Ishikawa (cell line): ENCODE data around the gene PYDC1.

Experiments used
- CEBPB ChIP-seq: IDR thresholded peaks from 2 replicates; pipeline ENCODE4 v1.6.1; 2012
- CREB1 ChIP-seq: IDR thresholded peaks from 2 replicates; pipeline ENCODE4 v1.6.1; 2012; ENCODE audit warnings: low read depth
- EGR1 ChIP-seq: IDR thresholded peaks from 2 replicates; pipeline ENCODE4 v1.6.1; 2012
- EP300 ChIP-seq: IDR thresholded peaks from 2 replicates; pipeline ENCODE4 v1.6.1; 2012; ENCODE audit warnings: borderline replicate concordance
- FOXM1 ChIP-seq: IDR thresholded peaks from 2 replicates; pipeline ENCODE4 v1.6.1; 2012; ENCODE audit warnings: low read depth, borderline replicate concordance
- MAX ChIP-seq: IDR thresholded peaks from 2 replicates; pipeline ENCODE4 v1.6.1; 2012
- NFIC ChIP-seq: IDR thresholded peaks from 2 replicates; pipeline ENCODE4 v1.6.1; 2012
- RAD21 ChIP-seq: IDR thresholded peaks from 2 replicates; pipeline ENCODE4 v1.6.1; 2012; ENCODE audit warnings: low read depth
- REST ChIP-seq: IDR thresholded peaks from 2 replicates; pipeline ENCODE4 v1.6.1; 2012; ENCODE audit warnings: low read depth, mild to moderate bottlenecking
- TAF1 ChIP-seq: IDR thresholded peaks from 2 replicates; pipeline ENCODE4 v1.6.1; 2012; ENCODE audit warnings: low read depth, mild to moderate bottlenecking
- TCF12 ChIP-seq: IDR thresholded peaks from 2 replicates; pipeline ENCODE4 v1.6.1; 2012; ENCODE audit warnings: low read depth
- TEAD4 ChIP-seq: IDR thresholded peaks from 2 replicates; pipeline ENCODE4 v1.6.1; 2012
- USF1 ChIP-seq: IDR thresholded peaks from 2 replicates; pipeline ENCODE4 v1.6.1; 2012
- YY1 ChIP-seq: IDR thresholded peaks from 2 replicates; pipeline ENCODE4 v1.6.1; 2012; ENCODE audit warnings: low read depth
- ZBTB7A ChIP-seq: IDR thresholded peaks from 2 replicates; pipeline ENCODE4 v1.6.1; 2012; ENCODE audit warnings: low read depth

The PYDC1 gene

GRCh38 chr16:31190061-31190460 is 26.9 kb downstream of the PYDC1 start:
- TF ChIP-seq TCF12 = no peak
- TF ChIP-seq REST = no peak
- no peak for TF ChIP-seq CREB1
- no peak for TF ChIP-seq MAX
- TF ChIP-seq EP300 = no peak

GRCh38 chr16:31189412-31189778 is 27.5 kb downstream of the PYDC1 start:
- TF ChIP-seq EP300 (no peak), ZBTB7A (no peak), MAX (no peak), FOXM1 (no peak), USF1 (no peak), YY1 (no peak), TAF1 (no peak), RAD21 (no peak), TCF12 (no peak), NFIC (no peak), REST (no peak), CREB1 (no peak), TEAD4 (no peak), CEBPB (no peak), EGR1 (no peak)

- TF ChIP-seq TCF12 = no peak
Observed at GRCh38 chr16:31188450-31189411, 28.2 kb downstream of the PYDC1 start.

GRCh38 chr16:31187808-31188189 is 29.1 kb downstream of the PYDC1 start:
- no peak for TF ChIP-seq TCF12
- TF ChIP-seq FOXM1 = no peak
- TF ChIP-seq EP300 = no peak
- no peak for TF ChIP-seq USF1

- TF ChIP-seq USF1 (no peak), CREB1 (no peak), TCF12 (no peak), MAX (no peak), EGR1 (no peak), TEAD4 (no peak), EP300 (no peak), NFIC (no peak), RAD21 (no peak), REST (no peak), FOXM1 (no peak), ZBTB7A (no peak), TAF1 (no peak), CEBPB (no peak), YY1 (no peak)
Observed at GRCh38 chr16:31186930-31187807, 29.8 kb downstream of the PYDC1 start.
